Neural cell (in vitro differentiated cells): ENCODE measurements around the gene SAP30L. TPM values are rescaled to one million over a fixed set of nuclear protein-coding genes. Genes with fewer than 3 reads are reported as not detected.

Experiments
- H2AFZ ChIP-seq: fragments of 200-600, 300-800 bp; sonication (generic), shearing (Covaris generic); 2 replicates; pipeline ENCODE4 v1.6.0; 2014; ENCODE audit warnings: low read depth, mild to moderate bottlenecking, antibody characterized with exemption, low read length, moderate library complexity
- H3F3A ChIP-seq: fragments of 200-600 bp; shearing (Covaris generic); 2 replicates; pipeline ENCODE4 v1.6.1; 2016; ENCODE audit warnings: mild to moderate bottlenecking, moderate library complexity, mixed read lengths, antibody characterized with exemption, low read length; ENCODE audit not compliant: insufficient read depth, poor library complexity, severe bottlenecking
- H3K27ac ChIP-seq: fragments of 200-600, 300-800 bp; sonication (generic), shearing (Covaris generic); 2 replicates; pipeline ENCODE4 v1.5.1; 2014; ENCODE audit warnings: mild to moderate bottlenecking, low read length, moderate library complexity
- H3K27me3 ChIP-seq: fragments of 300-800, 200-600 bp; sonication (generic), shearing (Covaris generic); 2 replicates; pipeline ENCODE4 v1.6.0; 2014; ENCODE audit warnings: mild to moderate bottlenecking, low read depth, low read length, moderate library complexity; ENCODE audit not compliant: insufficient read depth
- H3K36me3 ChIP-seq: fragments of 300-800, 200-600 bp; sonication (generic), shearing (Covaris generic); 2 replicates; pipeline ENCODE4 v1.5.1; 2014; ENCODE audit warnings: mild to moderate bottlenecking, antibody characterized with exemption, low read length, moderate library complexity; ENCODE audit not compliant: insufficient read depth
- H3K4me2 ChIP-seq: fragments of 300-800, 200-600 bp; sonication (generic), shearing (Covaris generic); 2 replicates; pipeline ENCODE4 v1.6.0; 2014; ENCODE audit warnings: mild to moderate bottlenecking, low read length
- H3K4me3 ChIP-seq: fragments of 300-800, 200-600 bp; sonication (generic), shearing (Covaris generic); 2 replicates; pipeline ENCODE4 v1.5.1; 2014; ENCODE audit warnings: mild to moderate bottlenecking, low read length, moderate library complexity
- H3K79me2 ChIP-seq: fragments of 200-600 bp; shearing (Covaris generic); replicated peaks from 2 replicates; pipeline ENCODE4 v1.6.0; 2014; ENCODE audit warnings: mild to moderate bottlenecking, low read length, moderate library complexity; ENCODE audit not compliant: insufficient read depth
- H3K9ac ChIP-seq: fragments of 300-800, 200-600 bp; sonication (generic), shearing (Covaris generic); 2 replicates; pipeline ENCODE4 v1.6.1; 2016; ENCODE audit warnings: mild to moderate bottlenecking, low read length, mixed read lengths
- H3K9me2 ChIP-seq: fragments of 200-600 bp; shearing (Covaris generic); 2 replicates; pipeline ENCODE4 v1.6.1; 2016; ENCODE audit warnings: mild to moderate bottlenecking, low read length, mixed read lengths; ENCODE audit not compliant: insufficient read depth
- H3K9me3 ChIP-seq: fragments of 200-600, 300-800 bp; sonication (generic), shearing (Covaris generic); 2 replicates; pipeline ENCODE4 v1.6.1; 2016; ENCODE audit warnings: mild to moderate bottlenecking, mixed run types, low read length, moderate library complexity, mixed read lengths
- H4K20me1 ChIP-seq: fragments of 200-600 bp; shearing (Covaris generic); 2 replicates; pipeline ENCODE4 v1.6.1; 2016; ENCODE audit warnings: mild to moderate bottlenecking, mixed run types; ENCODE audit not compliant: insufficient read depth
- CTCF ChIP-seq: fragments of 450-650 bp; IDR thresholded peaks from 2 replicates; pipeline ENCODE4 v1.5.1; 2014; ENCODE audit warnings: antibody characterized with exemption, mild to moderate bottlenecking, moderate library complexity; ENCODE audit not compliant: poor library complexity, severe bottlenecking
- EP300 ChIP-seq: fragments of 450-650 bp; conservative IDR thresholded peaks from 2 replicates; pipeline ENCODE4 v1.6.1; 2014; ENCODE audit warnings: antibody characterized with exemption, mild to moderate bottlenecking, moderate library complexity; ENCODE audit not compliant: poor library complexity, severe bottlenecking
- EZH2 ChIP-seq: fragments of 200-600, 300-800 bp; shearing (Covaris generic), sonication (generic); IDR thresholded peaks from 2 replicates; pipeline ENCODE4 v1.6.1; 2014; ENCODE audit warnings: antibody characterized with exemption, low read length, borderline replicate concordance, mild to moderate bottlenecking; ENCODE audit not compliant: insufficient read depth, poor library complexity, severe bottlenecking
- MXI1 ChIP-seq: fragments of 450-650 bp; conservative IDR thresholded peaks from 2 replicates; pipeline ENCODE4 v1.6.1; 2014; ENCODE audit warnings: antibody characterized with exemption, mild to moderate bottlenecking; ENCODE audit not compliant: poor library complexity, severe bottlenecking
- POLR2AphosphoS5 ChIP-seq: IDR thresholded peaks from 2 replicates; pipeline ENCODE4 v1.6.1; 2012
- RAD21 ChIP-seq: fragments of 450-650 bp; conservative IDR thresholded peaks from 2 replicates; pipeline ENCODE4 v1.6.1; 2014; ENCODE audit warnings: antibody characterized with exemption, mild to moderate bottlenecking, moderate library complexity
- SMC3 ChIP-seq: fragments of 450-650 bp; conservative IDR thresholded peaks from 2 replicates; pipeline ENCODE4 v1.6.1; 2014; ENCODE audit warnings: antibody characterized with exemption, mild to moderate bottlenecking, moderate library complexity; ENCODE audit not compliant: poor library complexity
- TAF1 ChIP-seq: IDR thresholded peaks from 2 replicates; pipeline ENCODE4 v1.6.1; 2012; ENCODE audit warnings: low read depth
- polyA plus RNA-seq: library from polyadenylated mRNA; depleted of rRNA; stranded (reverse); fragments of >200 nt; gene quantifications from 2 replicates; pipeline ENCODE4 v1.2.3, GENCODE V29; 2014
- TF ChIP-seq, protein P1 (sequence below): IDR thresholded peaks from 2 replicates; pipeline ENCODE4 v1.6.1; 2012; ENCODE audit warnings: borderline replicate concordance

The SAP30L gene
- polyA plus RNA-seq, 1 donor from 2014 or later = 18.5 TPM

DNA sequence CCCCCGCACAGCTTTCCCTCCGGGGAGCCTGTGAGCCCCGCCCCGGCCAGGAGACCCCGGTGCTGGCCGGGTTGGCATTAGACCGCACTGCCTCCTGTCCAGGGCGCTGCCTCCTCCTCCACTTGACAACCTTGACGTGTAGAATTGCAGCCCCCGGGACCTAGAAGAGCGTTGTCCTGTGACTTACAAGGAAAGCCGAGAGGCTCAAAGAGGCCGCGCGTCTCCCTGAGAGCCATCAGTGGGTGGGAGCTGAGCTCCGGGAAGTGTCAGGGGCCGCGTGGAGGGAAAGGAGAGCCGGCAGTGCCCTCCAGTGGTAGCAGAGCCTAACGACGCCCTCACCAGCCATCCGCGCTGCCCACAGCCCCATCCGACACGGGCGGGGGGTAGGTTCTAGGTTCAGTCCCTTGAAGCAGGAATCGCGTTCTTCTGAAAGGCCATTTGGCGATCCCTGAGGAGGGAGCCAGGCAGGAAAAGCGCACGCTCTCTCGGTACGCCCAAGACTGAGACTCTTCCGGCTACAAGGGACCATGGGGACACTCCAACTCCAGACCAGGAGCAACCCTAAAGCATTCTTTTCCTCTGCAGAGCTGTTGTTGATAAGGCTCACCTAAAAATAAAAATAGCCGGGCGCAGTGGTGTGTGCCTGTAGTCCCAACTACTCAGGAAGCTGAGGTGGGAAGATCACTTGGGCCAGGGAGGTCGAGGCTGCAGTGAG is 40.6 kb upstream of the SAP30L start:
- Histone ChIP-seq H3K27me3 (no peaks in the 10 kb centered on the region), H3K4me3 (peak overlapping the region; percentile 59), H3K9ac (peak overlapping the region; percentile 39), H3K4me2 (no peak overlapping the region), H3K36me3 (no peaks in the 10 kb centered on the region), H3F3A (no peaks in the 10 kb centered on the region), H3K79me2 (no peaks in the 10 kb centered on the region), H2AFZ (no peak overlapping the region), H3K27ac (no peak overlapping the region), H4K20me1 (no peaks in the 10 kb centered on the region), H3K9me3 (no peaks in the 10 kb centered on the region), H3K9me2 (no peaks in the 10 kb centered on the region)
- peak; percentile 98 for TF ChIP-seq CTCF
- no peak for TF ChIP-seq MXI1
- TF ChIP-seq RAD21 = peak; percentile 99
- TF ChIP-seq SMC3 = peak; percentile 98

DNA sequence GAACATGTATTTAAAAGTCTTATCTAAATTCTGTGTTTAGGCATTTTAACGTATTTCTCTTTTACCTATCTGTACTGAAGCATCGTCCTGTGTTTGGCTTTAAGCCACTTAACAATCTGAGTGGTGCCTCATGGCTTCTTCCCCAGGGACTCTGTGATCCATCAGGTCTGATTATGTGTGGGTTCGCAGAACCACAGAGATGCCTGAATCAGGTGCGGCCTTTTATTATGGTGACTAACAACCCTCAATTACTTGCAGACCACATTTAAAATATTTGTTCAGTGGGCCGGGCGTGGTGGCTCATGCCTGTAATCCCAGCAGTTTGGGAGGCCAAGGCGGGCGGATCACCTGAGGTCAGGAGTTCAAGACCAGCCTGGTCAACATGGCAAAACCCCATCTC is 39.6 kb upstream of the SAP30L start:
- H3K27me3 ChIP-seq = no peaks in the 10 kb centered on the region
- H3K36me3 ChIP-seq = no peaks in the 10 kb centered on the region
- no peaks in the 10 kb centered on the region for H3K79me2 ChIP-seq
- no peak overlapping the region for H3K4me2 ChIP-seq
- H3K9ac ChIP-seq = no peak overlapping the region
- no peak for TF ChIP-seq SMC3
- no peak for TF ChIP-seq RAD21
- TF ChIP-seq EP300 = no peak
- no peak for TF ChIP-seq TAF1
- no peak for TF ChIP-seq MXI1
- TF ChIP-seq, protein P1, sequence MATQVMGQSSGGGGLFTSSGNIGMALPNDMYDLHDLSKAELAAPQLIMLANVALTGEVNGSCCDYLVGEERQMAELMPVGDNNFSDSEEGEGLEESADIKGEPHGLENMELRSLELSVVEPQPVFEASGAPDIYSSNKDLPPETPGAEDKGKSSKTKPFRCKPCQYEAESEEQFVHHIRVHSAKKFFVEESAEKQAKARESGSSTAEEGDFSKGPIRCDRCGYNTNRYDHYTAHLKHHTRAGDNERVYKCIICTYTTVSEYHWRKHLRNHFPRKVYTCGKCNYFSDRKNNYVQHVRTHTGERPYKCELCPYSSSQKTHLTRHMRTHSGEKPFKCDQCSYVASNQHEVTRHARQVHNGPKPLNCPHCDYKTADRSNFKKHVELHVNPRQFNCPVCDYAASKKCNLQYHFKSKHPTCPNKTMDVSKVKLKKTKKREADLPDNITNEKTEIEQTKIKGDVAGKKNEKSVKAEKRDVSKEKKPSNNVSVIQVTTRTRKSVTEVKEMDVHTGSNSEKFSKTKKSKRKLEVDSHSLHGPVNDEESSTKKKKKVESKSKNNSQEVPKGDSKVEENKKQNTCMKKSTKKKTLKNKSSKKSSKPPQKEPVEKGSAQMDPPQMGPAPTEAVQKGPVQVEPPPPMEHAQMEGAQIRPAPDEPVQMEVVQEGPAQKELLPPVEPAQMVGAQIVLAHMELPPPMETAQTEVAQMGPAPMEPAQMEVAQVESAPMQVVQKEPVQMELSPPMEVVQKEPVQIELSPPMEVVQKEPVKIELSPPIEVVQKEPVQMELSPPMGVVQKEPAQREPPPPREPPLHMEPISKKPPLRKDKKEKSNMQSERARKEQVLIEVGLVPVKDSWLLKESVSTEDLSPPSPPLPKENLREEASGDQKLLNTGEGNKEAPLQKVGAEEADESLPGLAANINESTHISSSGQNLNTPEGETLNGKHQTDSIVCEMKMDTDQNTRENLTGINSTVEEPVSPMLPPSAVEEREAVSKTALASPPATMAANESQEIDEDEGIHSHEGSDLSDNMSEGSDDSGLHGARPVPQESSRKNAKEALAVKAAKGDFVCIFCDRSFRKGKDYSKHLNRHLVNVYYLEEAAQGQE = no peak
- TF ChIP-seq CTCF = no peak
- TF ChIP-seq POLR2AphosphoS5 = no peak
- TF ChIP-seq EZH2 = no peak
- H3K4me3 ChIP-seq = no peak overlapping the region
- no peaks in the 10 kb centered on the region for H4K20me1 ChIP-seq
- H3K27ac ChIP-seq = no peak overlapping the region
- no peaks in the 10 kb centered on the region for H3F3A ChIP-seq
- no peaks in the 10 kb centered on the region for H3K9me3 ChIP-seq
- no peak overlapping the region for H2AFZ ChIP-seq
- no peaks in the 10 kb centered on the region for H3K9me2 ChIP-seq
